Measurements from ENCODE around the gene OLFML1. TPM values are rescaled to one million over a fixed set of nuclear protein-coding genes. Genes with fewer than 3 reads are reported as not detected.

The OLFML1 gene
- total RNA-seq, 3 donors from 2014 or later (not counting 1 experiment from before 2014, with no cell fraction given) = not detected

- intact Hi-C loops (cut with micrococcal nuclease) = no loop called here
- H3K4me1 ChIP-seq (ENCODE audit: control insufficient read depth, insufficient read depth, low read length) = peaks cover 46% of the 10 kb centered on the region
- no peaks in the 10 kb centered on the region for H3K9me3 Mint-ChIP-seq
- H3K4me3 Mint-ChIP-seq = peak overlapping the region; percentile 69
- peak overlapping the region; percentile 17 to 54 for H3K27ac Mint-ChIP-seq
- H3K27me3 Mint-ChIP-seq (ENCODE audit: low read depth in 2 of 2) = no peaks in the 10 kb centered on the region
- no peak overlapping the region for H3K27ac ChIP-seq (ENCODE audit: low read length)
- no peak overlapping the region for H3K4me3 ChIP-seq (ENCODE audit: low read length)
- H3K9me3 ChIP-seq (ENCODE audit: control insufficient read depth, insufficient read depth, low read length) = no peaks in the 10 kb centered on the region
- no peaks in the 10 kb centered on the region for H3K36me3 ChIP-seq (ENCODE audit: control insufficient read depth, insufficient read depth, low read length)
- peak in 1 of 2 donors; percentile 80 for DNase-seq
- ATAC-seq = peak; percentile 47 to 69 (median 65)
- WGBS (ENCODE audit: insufficient coverage) = 2% methylated on average over 1 of the region's 1 CpG
- no peaks in the 10 kb centered on the region for H3K36me3 Mint-ChIP-seq
- H3K27me3 ChIP-seq (ENCODE audit: control insufficient read depth, insufficient read depth, low read length) = no peaks in the 10 kb centered on the region
- TF ChIP-seq CTCF (IDR thresholded peaks at IDR 0.05) = no peak
- H3K4me1 Mint-ChIP-seq = peaks cover 32 to 64% of the 10 kb centered on the region in 2 donors
Observed at GRCh38 chr11:7527029-7527428, 41.7 kb downstream of the OLFML1 start.

GRCh38 chr11:7528514-7529049 is 43.3 kb downstream of the OLFML1 start:
- intact Hi-C loops (cut with micrococcal nuclease) = no loop called here

GRCh38 chr11:7530013-7530640 is 44.8 kb downstream of the OLFML1 start:
- H3K27ac ChIP-seq (ENCODE audit: low read length) = no peak overlapping the region
- DNase-seq = no peak
- ATAC-seq = no peak
- no peak overlapping the region for H3K27ac Mint-ChIP-seq
- intact Hi-C loops (cut with micrococcal nuclease) = no loop called here
- no peak for TF ChIP-seq CTCF (IDR thresholded peaks at IDR 0.05)
- H3K4me1 ChIP-seq (ENCODE audit: control insufficient read depth, insufficient read depth, low read length) = peaks cover 36% of the 10 kb centered on the region
- no CpG with 5 or more reads among the region's 1 CpG for WGBS (ENCODE audit: insufficient coverage)
- no peaks in the 10 kb centered on the region for H3K9me3 ChIP-seq (ENCODE audit: control insufficient read depth, insufficient read depth, low read length)
- H3K36me3 Mint-ChIP-seq = no peaks in the 10 kb centered on the region
- no peaks in the 10 kb centered on the region for H3K27me3 ChIP-seq (ENCODE audit: control insufficient read depth, insufficient read depth, low read length)
- H3K9me3 Mint-ChIP-seq = no peaks in the 10 kb centered on the region
- H3K27me3 Mint-ChIP-seq (ENCODE audit: low read depth in 2 of 2) = no peaks in the 10 kb centered on the region
- H3K4me3 Mint-ChIP-seq = no peak overlapping the region
- H3K36me3 ChIP-seq (ENCODE audit: control insufficient read depth, insufficient read depth, low read length) = no peaks in the 10 kb centered on the region
- H3K4me3 ChIP-seq (ENCODE audit: low read length) = no peak overlapping the region
- peaks cover 32 to 64% of the 10 kb centered on the region in 2 donors for H3K4me1 Mint-ChIP-seq

More at GRCh38 chr11:7528514-7529049, 43.3 kb downstream of the OLFML1 start:
- no peaks in the 10 kb centered on the region for H3K36me3 Mint-ChIP-seq
- Histone ChIP-seq H3K4me1 (ENCODE audit: control insufficient read depth, insufficient read depth, low read length) (peaks cover 33% of the 10 kb centered on the region), H3K9me3 (ENCODE audit: control insufficient read depth, insufficient read depth, low read length) (no peaks in the 10 kb centered on the region), H3K27me3 (ENCODE audit: control insufficient read depth, insufficient read depth, low read length) (no peaks in the 10 kb centered on the region), H3K4me3 (ENCODE audit: low read length) (no peak overlapping the region), H3K27ac (ENCODE audit: low read length) (no peak overlapping the region), H3K36me3 (ENCODE audit: control insufficient read depth, insufficient read depth, low read length) (no peaks in the 10 kb centered on the region)
- no peak for TF ChIP-seq CTCF (IDR thresholded peaks at IDR 0.05)
- no peak for DNase-seq
- no peak for ATAC-seq
- peak overlapping the region; percentile 13 for H3K4me3 Mint-ChIP-seq
- H3K27me3 Mint-ChIP-seq (ENCODE audit: low read depth in 2 of 2) = no peaks in the 10 kb centered on the region
- H3K27ac Mint-ChIP-seq = no peak overlapping the region
- H3K9me3 Mint-ChIP-seq = no peaks in the 10 kb centered on the region
- 97% methylated on average over 4 of the region's 4 CpGs for WGBS (ENCODE audit: insufficient coverage)
- H3K4me1 Mint-ChIP-seq = peaks cover 32 to 67% of the 10 kb centered on the region in 2 donors

- intact Hi-C loops (cut with micrococcal nuclease) = no loop called here
- TF ChIP-seq CTCF (IDR thresholded peaks at IDR 0.05) = no peak
- Mint-ChIP-seq H3K4me1 (peaks cover 26 to 59% of the 10 kb centered on the region in 2 donors), H3K36me3 (no peaks in the 10 kb centered on the region), H3K9me3 (no peaks in the 10 kb centered on the region), H3K27me3 (ENCODE audit: low read depth in 2 of 2) (no peaks in the 10 kb centered on the region), H3K4me3 (no peak overlapping the region), H3K27ac (no peak overlapping the region)
- no peaks in the 10 kb centered on the region for H3K27me3 ChIP-seq (ENCODE audit: control insufficient read depth, insufficient read depth, low read length)
- H3K36me3 ChIP-seq (ENCODE audit: control insufficient read depth, insufficient read depth, low read length) = no peaks in the 10 kb centered on the region
- no peak overlapping the region for H3K4me3 ChIP-seq (ENCODE audit: low read length)
- ATAC-seq (no peak), DNase-seq (peak in 1 of 2 donors; percentile 36)
- H3K27ac ChIP-seq (ENCODE audit: low read length) = no peak overlapping the region
- no peaks in the 10 kb centered on the region for H3K9me3 ChIP-seq (ENCODE audit: control insufficient read depth, insufficient read depth, low read length)
- H3K4me1 ChIP-seq (ENCODE audit: control insufficient read depth, insufficient read depth, low read length) = peaks cover 37% of the 10 kb centered on the region
Observed at GRCh38 chr11:7531011-7531410, 45.7 kb downstream of the OLFML1 start.

Measured in natural killer cell (primary cell).